AG04450 (cell line): ENCODE results near the gene PTPN13. TPM values are rescaled to one million over a fixed set of nuclear protein-coding genes. Genes with fewer than 3 reads are reported as not detected.

Source experiments
- CTCF ChIA-PET: fragments of 300-600, 350-600 bp; formaldehyde crosslinking; extraction: SDS; loops from one replicate; lab custom pipeline; 2022; ENCODE audit warnings: antibody characterized with exemption, inconsistent platforms; lab: Charles Lee
- POLR2A ChIA-PET: fragments of 350-600 bp; formaldehyde crosslinking; extraction: SDS; loops from one replicate; lab custom pipeline; 2021; ENCODE audit warnings: antibody characterized with exemption, inconsistent platforms; lab: Yijun Ruan, JAX
- DNase-seq: peaks from one replicate; pipeline ENCODE4 v3.0.0-alpha.2; 2011; ENCODE audit warnings: low read depth, low spot score
- H3K27ac ChIP-seq: one replicate; pipeline ENCODE4 v1.5.1; 2012; ENCODE audit warnings: low read depth, low read length, control low read depth
- H3K27me3 ChIP-seq: one replicate; pipeline ENCODE4 v1.6.0; 2012; ENCODE audit warnings: low read length; ENCODE audit not compliant: control insufficient read depth, insufficient read depth
- H3K4me3 ChIP-seq: 2 replicates; pipeline ENCODE4 v1.5.1; 2011; ENCODE audit warnings: mild to moderate bottlenecking, low read depth, low read length, control low read depth
- H3K9me3 ChIP-seq: 2 replicates; pipeline ENCODE4 v1.5.1; 2012; ENCODE audit warnings: low read length; ENCODE audit not compliant: control insufficient read depth, insufficient read depth
- CTCF ChIP-seq: IDR thresholded peaks from 2 replicates; pipeline ENCODE4 v1.5.1; 2011; ENCODE audit warnings: low read depth, low read length, control low read depth, inconsistent platforms
- polyA plus RNA-seq: library from polyadenylated mRNA; depleted of rRNA; stranded (reverse); fragments of >200 nt; gene quantifications from 2 replicates; pipeline ENCODE4 v1.2.3, GENCODE V29; 2011

The PTPN13 gene
- polyA plus RNA-seq, 1 experiment = 26.7 TPM

GRCh38 chr4:86755388-86755787, 161.3 kb downstream of the PTPN13 start:
- no peaks in the 10 kb centered on the region for H3K27me3 ChIP-seq
- ChIA-PET CTCF (interaction anchor here (1.0 kb wide), 1 partner anchor 257 kb away, joined by 4 read pairs; no protein-coding TSS in a partner anchor), POLR2A (interaction anchor here (0.5 kb wide), 1 partner anchor 206 kb away, joined by 4 read pairs; no protein-coding TSS in a partner anchor)
- no peak overlapping the region for H3K27ac ChIP-seq
- no peak for DNase-seq
- no peaks in the 10 kb centered on the region for H3K9me3 ChIP-seq
- no peak for TF ChIP-seq CTCF
- H3K4me3 ChIP-seq = no peak overlapping the region

- no peak for DNase-seq
- no peak for TF ChIP-seq CTCF
- Histone ChIP-seq H3K9me3 (no peaks in the 10 kb centered on the region), H3K27ac (no peak overlapping the region), H3K27me3 (no peaks in the 10 kb centered on the region), H3K4me3 (no peak overlapping the region)
- ChIA-PET CTCF (interaction anchor here (0.6 to 1.5 kb wide), 2 partner anchors 42 to 259 kb away, joined by 3 to 8 read pairs; no protein-coding TSS in a partner anchor), POLR2A (no interaction called here)
Measured at GRCh38 chr4:86757468-86757867, 163.4 kb downstream of the PTPN13 start.

GRCh38 chr4:86759298-86759697, 165.2 kb downstream of the PTPN13 start:
- ChIA-PET POLR2A (no interaction called here), CTCF (no interaction called here)
- H3K4me3 ChIP-seq = no peak overlapping the region
- H3K9me3 ChIP-seq = no peaks in the 10 kb centered on the region
- DNase-seq = no peak
- no peak overlapping the region for H3K27ac ChIP-seq
- no peaks in the 10 kb centered on the region for H3K27me3 ChIP-seq
- no peak for TF ChIP-seq CTCF

- Histone ChIP-seq H3K27me3 (no peaks in the 10 kb centered on the region), H3K4me3 (no peak overlapping the region), H3K9me3 (no peaks in the 10 kb centered on the region), H3K27ac (no peak overlapping the region)
- ChIA-PET CTCF (no interaction called here), POLR2A (no interaction called here)
- no peak for TF ChIP-seq CTCF
- no peak for DNase-seq
Measured at GRCh38 chr4:86762649-86763048, 168.5 kb downstream of the PTPN13 start.

- TF ChIP-seq CTCF = no peak
- ChIA-PET CTCF (interaction anchor here (1.1 to 1.4 kb wide), 2 partner anchors 271 to 274 kb away, joined by 4 to 10 read pairs; no protein-coding TSS in a partner anchor), POLR2A (no interaction called here)
- DNase-seq = no peak
- H3K4me3 ChIP-seq = no peak overlapping the region
- H3K9me3 ChIP-seq = no peaks in the 10 kb centered on the region
- H3K27ac ChIP-seq = no peak overlapping the region
- no peaks in the 10 kb centered on the region for H3K27me3 ChIP-seq
Measured at GRCh38 chr4:86769794-86770193, 175.7 kb downstream of the PTPN13 start.
